SK-N-DZ (cell line): ENCODE measurements around the gene SHISAL1.
"Not testable (repeated sequence)": the region's sequence is repeated elsewhere in the genome, so short reads cannot be mapped to it uniquely, and the experiment has no call there.

ENCODE experiments used
- DNase-seq: peaks from one replicate; pipeline ENCODE4 v3.0.0-alpha.2; 2015; ENCODE audit warnings: low spot score

Gene SHISAL1

DNA sequence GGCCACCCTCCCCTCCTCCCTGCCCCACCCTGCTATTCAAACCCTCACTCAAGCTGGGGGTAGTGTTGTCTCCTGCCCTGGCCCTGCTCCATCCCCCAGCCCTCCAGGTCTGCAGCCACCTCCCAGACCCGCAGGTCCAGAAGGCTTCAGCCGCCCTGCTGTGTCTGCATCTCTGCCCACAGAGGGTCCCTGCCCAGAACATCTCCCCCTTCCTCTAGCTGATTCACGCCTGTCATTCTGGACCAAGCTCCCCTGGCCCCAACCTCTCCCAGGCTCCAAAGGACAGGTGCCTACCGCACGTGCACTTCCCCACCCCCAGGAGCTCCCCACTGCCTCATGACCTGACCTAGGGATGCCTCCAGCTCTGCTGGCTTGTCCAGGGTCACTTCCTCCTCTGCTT is 16.0 kb upstream of the SHISAL1 start:
- no peak for DNase-seq

DNA sequence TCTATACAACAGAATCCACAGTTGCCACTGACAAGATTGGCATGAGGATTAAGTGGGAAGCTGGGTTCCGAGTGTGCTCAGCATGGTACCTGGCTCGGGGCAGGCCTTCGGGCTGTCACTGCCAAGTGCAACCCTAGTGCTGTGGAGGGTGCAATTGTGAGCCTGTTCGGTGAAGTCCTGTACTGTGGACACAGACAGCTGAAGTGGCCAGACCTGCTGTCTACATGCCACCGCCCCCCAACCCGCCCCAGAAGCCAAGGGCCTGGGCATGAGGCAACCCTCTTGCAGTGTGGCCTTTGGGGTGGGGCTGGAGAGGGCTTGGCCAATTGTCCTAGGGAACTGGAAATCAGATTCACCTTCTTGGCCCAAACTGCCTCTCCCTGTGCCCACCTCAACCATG is 15.6 kb upstream of the SHISAL1 start:
- no peak for DNase-seq

DNA sequence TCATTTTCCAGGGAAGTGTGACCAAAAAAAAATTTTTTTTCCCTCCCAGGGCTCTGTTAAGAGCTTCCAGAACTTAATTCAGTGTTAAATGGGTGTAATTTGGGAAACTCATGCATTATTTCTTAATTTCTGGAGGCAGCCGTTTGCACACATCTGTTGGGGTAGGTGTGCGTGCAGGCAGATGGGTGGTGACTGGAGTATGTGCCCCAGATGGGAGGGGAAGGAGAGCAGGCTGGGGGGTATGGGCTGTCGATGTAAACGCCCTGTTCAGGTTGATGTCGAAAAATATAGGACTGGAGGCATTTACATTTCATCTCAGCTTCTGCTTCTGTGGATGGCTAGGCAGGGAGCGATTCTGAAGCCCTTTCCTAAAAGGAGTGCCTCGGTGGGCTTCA is 13.7 kb upstream of the SHISAL1 start:
- DNase-seq = no peak

DNA sequence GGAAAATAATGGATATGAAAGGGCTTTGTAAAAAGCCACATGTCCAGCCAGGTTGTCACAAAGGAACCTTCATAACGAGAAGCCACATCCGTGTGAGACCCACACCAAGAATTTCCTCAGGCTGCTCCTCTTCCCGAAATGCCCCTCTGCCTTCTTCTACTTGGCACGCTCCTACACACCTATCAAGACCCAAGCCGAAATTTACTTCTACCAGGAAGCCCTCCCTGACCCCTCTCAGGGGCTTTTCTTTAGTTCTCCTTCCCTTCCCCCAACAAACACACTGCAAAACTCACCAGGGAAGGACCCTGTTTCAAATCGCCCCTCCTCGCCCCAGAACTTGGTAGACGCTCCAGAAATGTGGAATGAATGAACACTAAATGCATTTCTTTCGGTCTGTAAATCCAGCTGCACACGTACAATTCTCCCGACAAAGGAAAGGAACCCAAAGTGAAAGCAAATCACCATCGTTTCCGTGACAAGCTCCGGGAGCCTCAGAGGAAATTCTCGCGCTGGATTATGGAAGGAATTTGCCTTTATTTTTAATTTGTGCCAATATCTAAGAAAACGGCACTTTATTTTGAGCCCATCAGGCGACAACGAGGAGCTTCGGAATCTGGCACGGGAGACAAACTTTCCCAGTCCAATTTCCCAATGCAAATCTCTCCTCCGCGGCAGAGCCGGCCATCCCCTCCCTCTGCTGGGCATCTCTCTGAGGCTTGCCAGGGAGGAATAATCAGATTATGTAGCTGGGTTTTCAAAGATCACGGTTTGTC is 13.2 kb upstream of the SHISAL1 start:
- no peak for DNase-seq

DNA sequence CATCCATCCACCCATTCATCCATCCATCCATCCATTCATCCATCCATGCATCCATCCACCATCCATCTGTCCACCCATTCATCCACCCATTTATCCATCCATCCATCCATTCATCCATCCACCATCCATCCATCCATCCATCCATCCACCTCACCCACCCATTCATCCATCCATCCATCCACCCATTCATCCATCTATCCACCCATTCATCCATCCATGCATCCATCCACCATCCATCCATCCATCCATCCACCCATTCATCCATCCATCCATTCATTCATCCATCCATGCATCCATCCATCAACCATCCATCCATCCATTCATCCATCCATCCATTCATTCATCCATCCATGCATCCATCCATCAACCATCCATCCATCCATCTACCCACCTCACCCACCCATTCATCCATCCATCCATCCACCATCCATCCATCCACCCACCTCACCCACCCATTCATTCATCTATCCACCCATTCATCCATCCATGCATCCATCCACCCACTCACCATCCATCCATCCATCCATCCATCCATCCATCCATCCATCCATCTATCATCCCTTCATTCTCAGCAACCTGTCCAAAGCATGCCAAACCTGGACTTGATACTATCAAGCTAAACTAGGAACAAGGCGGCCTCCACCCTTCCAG is 10.5 kb upstream of the SHISAL1 start:
- DNase-seq = not testable (repeated sequence)

DNA sequence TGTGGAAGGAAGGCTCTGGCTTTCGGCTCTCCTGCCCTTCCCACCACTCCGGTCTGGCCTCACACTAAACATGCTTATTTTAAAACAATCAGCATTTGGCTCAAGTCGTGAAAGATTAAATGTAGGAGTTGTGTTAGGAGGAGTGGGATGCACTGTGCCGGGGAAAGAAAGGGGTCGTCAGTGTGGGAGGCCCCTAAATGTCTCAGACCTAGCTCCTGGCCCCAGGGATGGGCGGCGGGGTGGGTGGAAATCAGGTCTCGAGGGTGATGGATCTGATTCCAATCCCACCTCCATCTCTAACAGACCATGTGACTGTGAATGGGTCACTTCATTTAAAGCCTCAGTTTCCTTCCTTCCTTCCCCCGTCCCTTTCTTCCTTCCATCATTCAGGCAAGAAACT is 6.9 kb upstream of the SHISAL1 start:
- DNase-seq = no peak

DNA sequence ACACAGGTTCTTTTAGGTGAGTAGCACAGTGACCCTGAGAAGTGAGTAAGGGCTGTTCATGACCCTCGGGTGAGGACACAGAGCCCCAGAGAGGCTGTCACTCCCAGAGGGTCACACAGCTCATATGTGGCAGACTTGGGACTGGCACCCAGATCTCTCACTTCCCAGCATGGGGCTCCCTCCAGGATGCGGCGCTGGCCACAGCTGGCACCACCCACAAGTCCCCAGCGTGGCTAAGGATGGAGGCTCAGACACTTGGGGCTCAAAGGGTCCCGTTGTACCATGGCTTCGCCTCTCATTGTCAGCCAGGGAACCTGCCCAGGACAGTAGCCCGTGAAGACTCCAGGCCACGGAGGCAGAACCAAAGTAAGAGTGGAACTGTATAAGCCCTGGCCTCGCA is 6.0 kb upstream of the SHISAL1 start:
- no peak for DNase-seq

DNA sequence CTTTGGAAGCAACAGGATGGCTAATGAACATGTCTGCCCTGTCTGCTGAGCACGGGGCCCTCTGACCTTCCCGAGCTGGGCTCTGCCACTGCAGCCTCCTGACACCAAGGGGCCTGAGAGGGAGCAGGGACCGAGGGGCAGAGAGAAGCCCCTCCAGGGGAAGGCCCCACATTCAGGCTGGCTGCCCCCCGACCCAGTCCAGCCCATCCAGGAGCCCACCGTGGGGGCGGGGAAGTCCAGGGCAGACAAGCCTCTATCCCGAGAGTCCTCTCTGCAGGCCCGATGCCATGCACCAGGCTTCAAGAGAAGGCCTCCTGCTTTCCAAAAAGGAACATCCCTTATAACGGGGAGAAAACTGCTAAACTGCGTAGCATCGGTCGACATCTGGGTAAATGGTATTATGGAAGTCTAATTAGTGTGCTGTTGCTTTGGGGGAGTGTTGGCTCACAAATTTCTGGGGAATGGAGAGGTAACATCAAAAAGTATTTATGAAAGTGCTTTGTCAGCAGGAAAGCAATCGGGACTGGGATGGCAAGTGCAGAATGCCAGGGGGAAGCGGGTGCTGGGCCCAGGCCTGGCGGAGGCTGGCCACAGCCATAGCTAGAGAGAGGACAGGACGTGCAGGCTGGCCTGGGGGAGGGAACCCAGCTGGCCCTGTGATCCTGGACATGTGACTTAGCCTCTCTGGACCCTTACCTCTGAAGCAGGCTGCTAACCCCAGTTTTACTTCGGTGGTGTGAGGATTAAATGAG is 5.3 kb upstream of the SHISAL1 start:
- DNase-seq = no peak

DNA sequence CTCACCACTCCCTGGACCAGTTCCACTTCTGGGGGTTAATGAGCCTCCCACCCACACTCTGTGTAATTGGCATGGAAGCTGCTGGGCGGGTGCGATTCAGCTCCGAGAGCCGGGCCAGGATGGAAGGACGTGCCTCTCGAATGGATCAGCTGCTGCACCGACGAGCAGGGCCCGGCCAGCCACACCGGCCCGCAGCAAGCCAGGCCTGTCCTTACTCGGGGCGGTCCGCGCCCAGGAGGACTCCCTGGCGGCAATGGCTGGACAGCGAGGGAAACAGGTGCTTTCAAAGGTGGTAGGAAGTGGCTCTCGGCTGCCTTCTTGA is 4.3 kb upstream of the SHISAL1 start:
- DNase-seq = no peak

DNA sequence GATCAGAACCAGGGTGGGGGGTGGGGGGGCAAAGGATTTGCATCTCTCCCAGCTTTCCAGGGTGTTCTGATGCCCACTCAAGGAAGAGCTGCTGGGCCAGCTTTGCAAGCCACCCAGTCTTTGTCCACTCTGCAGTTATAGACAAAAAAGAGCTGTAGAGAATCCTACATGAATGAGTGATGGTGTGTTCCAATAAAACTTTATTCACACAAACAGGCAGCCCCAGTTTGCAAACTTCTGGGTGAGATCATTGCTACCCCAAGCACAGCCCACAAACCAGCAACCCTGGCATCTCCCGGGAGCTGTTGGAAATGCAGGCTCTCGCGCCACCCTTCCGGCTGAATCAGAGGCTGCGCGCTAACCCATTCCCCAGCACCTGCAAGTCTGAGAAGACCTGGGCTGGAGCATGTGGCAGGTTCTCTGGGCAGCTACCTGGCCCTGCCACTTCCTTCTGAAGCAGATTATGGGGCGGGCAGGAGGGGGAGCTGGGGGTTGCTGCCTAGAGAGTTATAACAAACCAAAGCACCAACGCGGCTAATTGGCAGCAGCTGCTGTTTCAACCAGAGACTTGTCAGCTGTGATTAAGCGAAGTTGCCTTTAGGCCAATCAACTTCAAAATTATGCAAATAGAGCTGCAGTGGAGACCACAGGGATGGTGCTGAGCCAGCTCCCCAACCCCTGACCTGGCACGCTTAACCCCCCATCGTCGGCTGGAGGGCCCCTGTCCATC is 3.8 kb upstream of the SHISAL1 start:
- no peak for DNase-seq

DNA sequence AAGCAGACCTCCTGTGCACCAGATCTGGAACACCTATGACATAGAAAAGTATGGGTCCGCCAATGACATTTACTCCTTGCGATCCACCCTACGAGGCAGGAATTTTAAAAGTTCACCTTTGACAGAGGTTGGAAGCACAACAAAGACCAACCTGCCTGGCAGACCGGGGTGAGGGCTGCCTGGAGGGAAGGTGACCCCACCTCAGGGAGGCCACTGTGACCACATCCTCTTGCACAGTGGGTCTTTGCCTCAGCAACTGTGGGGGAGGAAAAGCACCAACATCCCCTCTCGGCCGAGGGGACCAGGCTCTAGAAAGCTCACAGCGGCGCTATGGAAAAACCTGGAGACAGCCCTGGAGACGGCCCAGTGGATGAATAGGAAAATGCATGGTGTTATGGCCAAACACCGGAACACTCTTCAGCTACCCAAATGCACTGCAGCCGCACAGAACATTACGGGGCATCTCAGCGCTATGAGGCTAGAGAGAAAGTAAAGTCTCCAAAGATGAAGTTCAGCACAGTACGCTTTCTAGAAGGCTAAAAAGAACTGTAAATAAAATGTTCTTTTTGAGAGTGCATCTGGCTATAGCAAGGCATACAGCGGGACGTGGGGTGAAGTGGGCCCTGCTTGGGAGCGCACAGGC is 1.8 kb upstream of the SHISAL1 start:
- DNase-seq = no peak

DNA sequence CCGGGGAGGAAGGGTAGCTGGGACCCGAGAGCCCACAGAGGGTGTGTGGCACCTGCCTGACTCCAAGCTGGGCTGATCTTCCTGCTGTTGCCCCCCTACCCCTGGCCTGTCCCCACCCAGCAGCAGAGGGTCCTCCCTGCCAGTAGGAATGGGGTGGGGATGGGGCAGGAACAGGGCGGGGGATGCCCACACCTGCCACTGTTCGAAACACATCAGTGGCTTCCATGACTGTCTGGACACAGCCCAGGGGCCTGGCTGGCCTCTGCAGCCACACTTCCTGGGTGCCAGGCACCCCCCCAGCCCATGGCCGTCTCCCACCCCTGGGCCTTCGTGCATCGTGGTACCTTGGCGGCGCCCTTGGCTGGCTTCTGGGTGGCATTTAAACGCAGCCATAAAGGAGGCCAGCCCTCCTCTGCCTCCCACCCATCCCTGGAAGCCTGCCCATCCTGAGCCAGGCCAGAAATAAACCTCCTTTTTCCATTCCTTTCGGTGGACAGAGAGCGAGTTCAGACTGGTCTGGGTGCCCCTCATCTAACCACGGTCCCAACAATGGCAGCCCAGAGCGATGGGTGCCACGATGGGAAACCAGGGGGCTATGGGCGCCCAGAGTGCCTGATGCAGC is 745 bp upstream of the SHISAL1 start:
- no peak for DNase-seq

DNA sequence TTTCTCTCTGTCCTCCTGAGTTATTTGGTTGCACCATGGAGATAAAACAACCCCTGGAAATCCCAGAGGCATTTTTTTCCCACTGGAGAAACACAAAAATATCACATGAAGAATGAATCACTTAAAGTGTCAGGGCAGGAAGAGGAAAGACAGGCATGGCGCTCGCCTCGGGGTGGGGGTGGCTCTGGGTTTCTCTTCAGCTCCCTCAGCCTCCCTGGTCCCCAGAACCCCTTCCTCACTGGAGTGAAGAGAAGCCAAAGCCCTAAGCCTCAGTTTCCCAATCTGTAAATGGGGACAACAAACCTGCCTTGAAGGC is 938 bp downstream of the SHISAL1 start:
- no peak for DNase-seq

DNA sequence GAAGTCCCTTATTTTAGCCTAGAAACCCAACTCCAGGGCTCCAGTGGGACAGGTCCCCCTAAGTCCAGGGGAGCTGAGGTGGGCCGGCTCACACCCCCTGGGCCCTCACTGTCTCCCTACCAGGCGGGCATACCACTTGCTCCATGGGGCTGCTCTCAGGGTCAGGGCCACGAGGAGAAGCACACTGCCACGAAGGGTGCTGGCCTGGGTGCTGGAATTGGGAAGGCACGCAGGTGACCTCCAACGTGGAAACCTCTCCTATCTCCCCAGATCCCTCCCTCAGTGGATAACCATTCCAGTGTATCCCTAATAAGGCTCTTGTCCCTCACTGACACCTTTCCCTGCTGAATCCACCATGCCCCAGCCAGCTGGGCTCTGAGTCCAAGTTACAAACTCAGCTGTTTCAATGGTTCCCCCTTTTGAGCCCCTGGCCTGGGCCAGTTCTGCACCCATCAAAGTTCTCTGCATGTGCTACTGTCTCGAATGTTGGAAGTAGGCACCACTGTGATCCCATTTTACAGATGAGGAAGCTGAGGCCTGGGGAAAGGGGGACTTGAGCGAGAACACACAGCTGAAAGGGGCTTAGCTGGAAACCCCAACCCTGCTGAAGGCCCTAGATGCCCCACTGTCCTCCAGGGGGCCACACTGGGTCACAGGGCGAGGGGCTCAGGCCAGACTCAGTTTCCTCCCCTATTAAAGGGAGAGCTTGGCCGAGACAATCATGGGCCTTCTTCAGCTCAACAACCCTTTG is 1.5 kb downstream of the SHISAL1 start:
- no peak for DNase-seq

DNA sequence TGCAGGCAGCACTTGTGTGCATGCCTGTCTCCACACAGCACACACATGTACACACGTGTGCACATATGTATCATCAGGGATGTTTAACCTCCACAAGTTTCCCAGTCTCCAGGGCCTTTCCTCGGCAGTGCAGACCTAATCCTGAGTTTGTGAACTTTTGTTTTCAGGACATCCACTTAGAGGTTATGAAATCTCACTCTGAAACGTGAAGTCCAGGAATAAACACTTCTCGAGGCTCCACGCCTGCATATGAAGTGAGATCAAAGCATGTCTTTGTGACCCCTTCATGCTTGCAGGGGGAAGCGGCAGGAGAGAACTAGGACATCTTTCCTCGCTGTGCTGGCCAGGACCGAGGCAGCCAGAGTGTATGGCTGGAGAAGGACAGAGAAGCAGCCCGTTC is 3.1 kb downstream of the SHISAL1 start:
- DNase-seq = no peak

DNA sequence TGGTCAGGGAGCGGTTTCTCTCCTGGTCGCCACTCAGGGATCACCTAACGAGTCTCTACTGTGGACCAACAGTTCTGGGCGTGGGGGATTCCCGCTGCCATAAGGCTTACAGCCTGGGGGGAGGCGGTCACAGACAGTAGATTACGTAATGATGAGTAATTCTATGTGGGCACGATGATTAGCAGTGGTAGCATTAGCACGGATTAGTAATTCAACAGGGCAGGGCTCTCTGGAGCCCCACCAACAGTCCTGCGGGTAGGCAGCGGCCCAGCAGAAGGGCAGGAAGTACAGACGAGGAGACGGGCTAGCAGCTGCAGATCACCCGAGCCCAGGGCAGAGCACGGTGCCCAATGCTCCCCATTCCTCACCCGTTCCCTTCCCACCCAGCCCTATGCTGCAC is 3.6 kb downstream of the SHISAL1 start:
- DNase-seq = no peak

DNA sequence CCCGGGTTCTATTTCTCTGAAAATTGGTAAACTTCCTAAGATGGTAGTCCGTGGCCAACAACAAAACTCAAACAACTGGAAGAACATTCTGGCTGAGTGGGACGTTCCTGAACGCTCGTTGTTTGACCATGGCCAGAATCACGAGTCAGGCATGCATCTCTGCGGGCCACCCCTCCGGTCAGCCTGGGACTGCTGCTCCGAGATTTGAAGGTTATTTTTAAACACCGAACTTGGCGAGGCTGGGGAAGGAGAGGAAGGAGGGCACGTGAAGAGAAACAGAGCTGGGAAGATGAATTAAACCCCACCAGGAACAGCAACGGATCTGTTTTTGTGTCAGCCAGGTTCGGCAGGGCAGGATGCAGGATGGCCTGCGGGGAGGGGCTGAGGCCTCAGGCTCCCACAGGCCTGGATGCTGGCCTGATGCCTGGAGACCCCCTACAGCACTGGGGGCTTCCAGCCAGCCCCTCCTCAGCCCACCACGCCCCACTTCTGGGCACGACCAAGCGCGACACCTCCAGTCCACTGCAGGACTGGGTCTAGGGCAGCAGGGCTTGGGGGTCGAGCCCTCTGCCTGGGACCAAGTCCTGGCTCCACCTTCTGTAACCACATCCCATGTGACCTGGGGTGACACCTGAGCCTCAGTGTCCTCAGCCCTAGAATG is 5.1 kb downstream of the SHISAL1 start:
- no peak for DNase-seq

DNA sequence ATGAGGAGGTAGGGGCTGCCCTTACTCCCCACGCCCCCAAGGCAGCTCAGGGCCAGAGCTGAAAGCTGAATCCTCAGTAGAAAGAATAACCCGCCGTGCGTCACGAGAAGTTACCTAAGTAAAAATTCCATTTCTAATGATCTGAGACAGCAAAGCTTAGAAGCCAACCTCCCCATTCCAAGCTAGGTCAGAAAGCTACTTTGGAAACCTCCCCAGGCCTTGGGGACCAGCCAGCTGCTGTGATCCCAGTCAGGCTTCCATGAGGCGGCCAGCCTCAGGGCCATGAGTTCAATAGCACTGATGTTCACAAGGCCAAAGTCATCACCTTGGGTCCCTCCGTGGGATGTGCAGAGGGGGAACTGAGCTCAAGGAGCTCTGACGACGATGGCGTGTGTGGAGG is 6.9 kb downstream of the SHISAL1 start:
- DNase-seq = no peak

DNA sequence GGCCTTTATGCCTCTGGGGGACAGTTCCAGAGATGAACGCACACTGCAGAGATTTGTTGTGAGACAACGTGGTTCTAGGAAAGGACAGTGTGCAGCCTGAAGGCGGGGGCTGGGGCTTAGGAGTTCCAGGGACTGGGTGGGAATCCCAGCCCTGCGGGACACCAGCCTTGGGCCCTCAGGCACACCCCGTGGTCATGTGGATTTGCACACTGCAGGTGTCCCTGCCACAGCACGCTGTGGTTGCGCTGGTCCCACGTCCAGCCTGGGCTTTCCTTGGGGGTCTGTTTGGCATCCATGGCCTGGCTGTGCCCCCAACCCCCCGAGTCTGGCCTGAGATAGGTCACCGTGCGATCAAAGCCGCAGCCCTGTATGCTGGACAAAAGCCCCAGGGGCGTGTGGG is 7.3 kb downstream of the SHISAL1 start:
- DNase-seq = no peak

DNA sequence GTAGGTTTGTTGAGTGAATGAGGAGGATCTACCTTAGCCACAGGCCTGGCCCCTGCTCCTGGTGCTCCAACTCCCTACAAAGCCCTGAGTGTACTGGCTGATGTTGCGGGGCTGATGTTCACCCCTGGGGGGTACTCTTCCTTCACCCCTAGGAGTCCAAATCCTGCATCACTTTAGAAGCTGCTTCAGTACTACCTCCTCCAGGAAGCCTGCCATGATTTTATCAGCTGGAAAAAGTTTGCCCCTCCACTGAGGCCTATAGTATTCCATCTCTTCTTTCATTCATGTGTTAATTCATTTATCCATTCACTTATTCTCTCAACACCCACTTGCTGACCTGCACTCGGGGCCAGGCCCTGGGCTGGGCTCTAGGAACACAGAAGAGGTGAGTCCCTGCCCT is 7.8 kb downstream of the SHISAL1 start:
- DNase-seq = no peak
